ENCODE data around the gene ZNF414. TPM values are rescaled to one million over a fixed set of nuclear protein-coding genes. Genes with fewer than 3 reads are reported as not detected.
A peak's percentile ranks its signal among the peaks of the same experiment; 100 is the strongest.

The ZNF414 gene
- 21.2 TPM for polyA plus RNA-seq (2013, experiment 1 of 2)
- 19.1 TPM for polyA plus RNA-seq (2013, experiment 2 of 2)

- Histone ChIP-seq H2BK120ac (ENCODE audit: low read depth, low read length) (peak within 1 kb of the TSS; percentile 99), H3K79me1 (replicated peaks; ENCODE audit: low read length, poor library complexity, severe bottlenecking) (peaks cover 23% of the 10 kb centered on the region), H2BK15ac (ENCODE audit: low read depth, poor library complexity, severe bottlenecking) (peak within 1 kb of the TSS; percentile 100), H2BK12ac (ENCODE audit: low read length in 2 of 2) (peak within 1 kb of the TSS in 1 of 2 experiments; percentile 84), H3K4me3 (ENCODE audit: insufficient read depth in 1 of 2, low read depth in 1 of 2, low read length in 2 of 2) (peak within 1 kb of the TSS; percentile 76 to 96), H4K8ac (ENCODE audit: low read length) (peak within 1 kb of the TSS; percentile 100), H3K27ac (ENCODE audit: low read length, poor library complexity, severe bottlenecking) (peak within 1 kb of the TSS; percentile 74), H2BK5ac (ENCODE audit: low read depth, low read length, poor library complexity, severe bottlenecking) (peak within 1 kb of the TSS; percentile 100), H3K36me3 (ENCODE audit: control insufficient read depth in 1 of 2, insufficient read depth in 2 of 2, low read depth in 1 of 2, low read length in 2 of 2) (peaks cover 6 to 35% of the 10 kb centered on the region in 2 experiments), H3K9me3 (ENCODE audit: control insufficient read depth, low read length) (no peaks in the 10 kb centered on the region), H3K4ac (ENCODE audit: low read depth in 1 of 2, low read length in 2 of 2) (peak within 1 kb of the TSS; percentile 97 to 98), H3K27me3 (ENCODE audit: control insufficient read depth in 1 of 2, insufficient read depth in 1 of 2, low read length in 2 of 2) (no peaks in the 10 kb centered on the region), H2AK5ac (ENCODE audit: low read length, severe bottlenecking) (peak within 1 kb of the TSS; percentile 93), H2AFZ (ENCODE audit: low read depth, low read length) (peak within 1 kb of the TSS; percentile 91), H3K23ac (ENCODE audit: low read length in 2 of 2) (peak within 1 kb of the TSS in 1 of 2 experiments; percentile 86), H3K4me1 (ENCODE audit: control insufficient read depth, insufficient read depth, low read depth, low read length) (peaks cover 19% of the 10 kb centered on the region), H3K14ac (ENCODE audit: low read length in 2 of 2) (peak within 1 kb of the TSS in 1 of 2 experiments; percentile 96), H3K18ac (ENCODE audit: low read depth in 1 of 2, low read length in 2 of 2) (peak within 1 kb of the TSS; percentile 99 to 100), H4K91ac (ENCODE audit: low read length) (peak within 1 kb of the TSS; percentile 100), H3K9ac (ENCODE audit: low read length) (peak within 1 kb of the TSS; percentile 94), H3K4me2 (ENCODE audit: low read length, poor library complexity, severe bottlenecking) (peak within 1 kb of the TSS; percentile 49)
- DNase-seq: peak; percentile 98
- 5% methylated on average over 65 of the region's 70 CpGs for WGBS
Measured at GRCh38 chr19:8513687-8514504, at the start of gene ZNF414. Gene ZNF414, minus strand, starts transcription at chr19:8514167. Its CDS starts 121 bp downstream, at chr19:8514046.

- Histone ChIP-seq H3K4ac (ENCODE audit: low read depth in 1 of 2, low read length in 2 of 2) (no peak overlapping the region), H3K36me3 (ENCODE audit: control insufficient read depth in 1 of 2, insufficient read depth in 2 of 2, low read depth in 1 of 2, low read length in 2 of 2) (no peaks in the 10 kb centered on the region), H3K18ac (ENCODE audit: low read depth in 1 of 2, low read length in 2 of 2) (no peak overlapping the region), H3K27ac (ENCODE audit: low read length, poor library complexity, severe bottlenecking) (no peak overlapping the region), H3K14ac (ENCODE audit: low read length in 2 of 2) (no peak overlapping the region), H3K79me1 (replicated peaks; ENCODE audit: low read length, poor library complexity, severe bottlenecking) (no peaks in the 10 kb centered on the region), H2BK120ac (ENCODE audit: low read depth, low read length) (no peak overlapping the region), H4K8ac (ENCODE audit: low read length) (no peak overlapping the region), H4K91ac (ENCODE audit: low read length) (no peak overlapping the region), H3K9me3 (ENCODE audit: control insufficient read depth, low read length) (no peaks in the 10 kb centered on the region), H3K9ac (ENCODE audit: low read length) (no peak overlapping the region), H3K4me1 (ENCODE audit: control insufficient read depth, insufficient read depth, low read depth, low read length) (peaks cover 4% of the 10 kb centered on the region), H2BK15ac (ENCODE audit: low read depth, poor library complexity, severe bottlenecking) (no peak overlapping the region), H2AFZ (ENCODE audit: low read depth, low read length) (no peak overlapping the region), H2BK5ac (ENCODE audit: low read depth, low read length, poor library complexity, severe bottlenecking) (no peak overlapping the region), H2BK12ac (ENCODE audit: low read length in 2 of 2) (no peak overlapping the region), H3K4me2 (ENCODE audit: low read length, poor library complexity, severe bottlenecking) (no peak overlapping the region), H3K27me3 (ENCODE audit: control insufficient read depth in 1 of 2, insufficient read depth in 1 of 2, low read length in 2 of 2) (peaks cover 0 to 3% of the 10 kb centered on the region in 2 experiments), H2AK5ac (ENCODE audit: low read length, severe bottlenecking) (no peak overlapping the region), H3K23ac (ENCODE audit: low read length in 2 of 2) (no peak overlapping the region), H3K4me3 (ENCODE audit: insufficient read depth in 1 of 2, low read depth in 1 of 2, low read length in 2 of 2) (no peak overlapping the region)
- no peak for DNase-seq
- WGBS: 88% methylated on average over 2 of the region's 2 CpGs
Measured at GRCh38 chr19:8561075-8561764, 47.3 kb upstream of the ZNF414 start.

- Histone ChIP-seq H3K27me3 (ENCODE audit: control insufficient read depth in 1 of 2, insufficient read depth in 1 of 2, low read length in 2 of 2) (peaks cover 0 to 3% of the 10 kb centered on the region in 2 experiments), H3K27ac (ENCODE audit: low read length, poor library complexity, severe bottlenecking) (no peak overlapping the region), H3K79me1 (replicated peaks; ENCODE audit: low read length, poor library complexity, severe bottlenecking) (no peaks in the 10 kb centered on the region), H2BK12ac (ENCODE audit: low read length in 2 of 2) (no peak overlapping the region), H3K9ac (ENCODE audit: low read length) (no peak overlapping the region), H3K14ac (ENCODE audit: low read length in 2 of 2) (no peak overlapping the region), H3K4me2 (ENCODE audit: low read length, poor library complexity, severe bottlenecking) (no peak overlapping the region), H3K36me3 (ENCODE audit: control insufficient read depth in 1 of 2, insufficient read depth in 2 of 2, low read depth in 1 of 2, low read length in 2 of 2) (no peaks in the 10 kb centered on the region), H3K9me3 (ENCODE audit: control insufficient read depth, low read length) (no peaks in the 10 kb centered on the region), H3K23ac (ENCODE audit: low read length in 2 of 2) (no peak overlapping the region), H3K4me1 (ENCODE audit: control insufficient read depth, insufficient read depth, low read depth, low read length) (peaks cover 4% of the 10 kb centered on the region), H2BK15ac (ENCODE audit: low read depth, poor library complexity, severe bottlenecking) (no peak overlapping the region), H4K8ac (ENCODE audit: low read length) (no peak overlapping the region), H2BK120ac (ENCODE audit: low read depth, low read length) (no peak overlapping the region), H3K4ac (ENCODE audit: low read depth in 1 of 2, low read length in 2 of 2) (no peak overlapping the region), H3K18ac (ENCODE audit: low read depth in 1 of 2, low read length in 2 of 2) (no peak overlapping the region), H2AFZ (ENCODE audit: low read depth, low read length) (no peak overlapping the region), H2AK5ac (ENCODE audit: low read length, severe bottlenecking) (no peak overlapping the region), H2BK5ac (ENCODE audit: low read depth, low read length, poor library complexity, severe bottlenecking) (no peak overlapping the region), H3K4me3 (ENCODE audit: insufficient read depth in 1 of 2, low read depth in 1 of 2, low read length in 2 of 2) (no peak overlapping the region), H4K91ac (ENCODE audit: low read length) (no peak overlapping the region)
- DNase-seq: no peak
- WGBS: 94% methylated on average over 2 of the region's 2 CpGs
Measured at GRCh38 chr19:8558325-8558724, 44.4 kb upstream of the ZNF414 start.

- no peaks in the 10 kb centered on the region for H3K79me1 ChIP-seq (replicated peaks; ENCODE audit: low read length, poor library complexity, severe bottlenecking)
- WGBS: 82% methylated on average over 6 of the region's 6 CpGs
- H3K23ac ChIP-seq (ENCODE audit: low read length in 2 of 2): no peak overlapping the region
- peaks cover 0 to 3% of the 10 kb centered on the region in 2 experiments for H3K27me3 ChIP-seq (ENCODE audit: control insufficient read depth in 1 of 2, insufficient read depth in 1 of 2, low read length in 2 of 2)
- no peak overlapping the region for H3K4me3 ChIP-seq (ENCODE audit: insufficient read depth in 1 of 2, low read depth in 1 of 2, low read length in 2 of 2)
- H2BK12ac ChIP-seq (ENCODE audit: low read length in 2 of 2): no peak overlapping the region
- H3K36me3 ChIP-seq (ENCODE audit: control insufficient read depth in 1 of 2, insufficient read depth in 2 of 2, low read depth in 1 of 2, low read length in 2 of 2): no peaks in the 10 kb centered on the region
- H2BK15ac ChIP-seq (ENCODE audit: low read depth, poor library complexity, severe bottlenecking): no peak overlapping the region
- H3K4me1 ChIP-seq (ENCODE audit: control insufficient read depth, insufficient read depth, low read depth, low read length): peaks cover 4% of the 10 kb centered on the region
- H3K18ac ChIP-seq (ENCODE audit: low read depth in 1 of 2, low read length in 2 of 2): no peak overlapping the region
- H2BK120ac ChIP-seq (ENCODE audit: low read depth, low read length): no peak overlapping the region
- no peak overlapping the region for H4K8ac ChIP-seq (ENCODE audit: low read length)
- no peak overlapping the region for H3K4ac ChIP-seq (ENCODE audit: low read depth in 1 of 2, low read length in 2 of 2)
- no peak for DNase-seq
- no peak overlapping the region for H3K27ac ChIP-seq (ENCODE audit: low read length, poor library complexity, severe bottlenecking)
- H3K14ac ChIP-seq (ENCODE audit: low read length in 2 of 2): no peak overlapping the region
- no peak overlapping the region for H3K4me2 ChIP-seq (ENCODE audit: low read length, poor library complexity, severe bottlenecking)
- H3K9ac ChIP-seq (ENCODE audit: low read length): no peak overlapping the region
- no peak overlapping the region for H4K91ac ChIP-seq (ENCODE audit: low read length)
- H2BK5ac ChIP-seq (ENCODE audit: low read depth, low read length, poor library complexity, severe bottlenecking): no peak overlapping the region
- H3K9me3 ChIP-seq (ENCODE audit: control insufficient read depth, low read length): no peaks in the 10 kb centered on the region
- no peak overlapping the region for H2AK5ac ChIP-seq (ENCODE audit: low read length, severe bottlenecking)
- no peak overlapping the region for H2AFZ ChIP-seq (ENCODE audit: low read depth, low read length)
Measured at GRCh38 chr19:8557642-8558238, 43.8 kb upstream of the ZNF414 start.

All from mesenchymal stem cell (in vitro differentiated cells and primary cell).